SK-N-MC (cell line): ENCODE data around the gene TYSND1.

Experiments used
- DNase-seq: peaks from one replicate; pipeline ENCODE4 v3.0.0-alpha.2; 2011; ENCODE audit warnings: low read depth, low spot score
- H3K27ac ChIP-seq: fragments of 200-600 bp; sonication (generic); 2 replicates; pipeline ENCODE4 v1.5.1; 2016; ENCODE audit warnings: mixed run types
- H3K36me3 ChIP-seq: fragments of 200-600 bp; sonication (generic); 2 replicates; pipeline ENCODE4 v1.6.1; 2017; ENCODE audit warnings: antibody characterized with exemption, low read length, mixed read lengths; ENCODE audit not compliant: insufficient read depth
- H3K4me3 ChIP-seq: fragments of 200-600 bp; sonication (generic); 2 replicates; pipeline ENCODE4 v1.5.1; 2016
- H3K9ac ChIP-seq: fragments of 200-600 bp; sonication (generic); 2 replicates; pipeline ENCODE4 v1.8.0; 2017; ENCODE audit warnings: mixed run types, mixed read lengths; ENCODE audit not compliant: insufficient read length
- H3K9me3 ChIP-seq: fragments of 200-600 bp; sonication (generic); 2 replicates; pipeline ENCODE4 v1.6.1; 2017; ENCODE audit warnings: low read depth, mild to moderate bottlenecking, antibody characterized with exemption, low read length, moderate library complexity, mixed read lengths
- EZH2 ChIP-seq: fragments of 200-600 bp; sonication (generic); IDR thresholded peaks from one replicate; pipeline ENCODE4 v1.6.1; 2017; ENCODE audit warnings: antibody characterized with exemption
- FOXP2 ChIP-seq: optimal IDR thresholded peaks from 2 replicates; pipeline ENCODE3; 2011; ENCODE audit warnings: mild to moderate bottlenecking, moderate library complexity; ENCODE audit not compliant: insufficient read depth; ENCODE audit errors: extremely low read length, control extremely low read depth
- POLR2AphosphoS5 ChIP-seq: IDR thresholded peaks from 2 replicates; pipeline ENCODE4 v1.6.1; 2012; ENCODE audit warnings: mild to moderate bottlenecking, low read depth, low read length, borderline replicate concordance

TYSND1 gene

GRCh38 chr10:70140297-70140696 lies 6.2 kb downstream of the TYSND1 start:
- no peak overlapping the region for H3K27ac ChIP-seq
- TF ChIP-seq EZH2 = no peak
- no peak for TF ChIP-seq POLR2AphosphoS5
- TF ChIP-seq FOXP2 = no peak
- H3K36me3 ChIP-seq = no peaks in the 10 kb centered on the region

GRCh38 chr10:70139997-70140250 lies 6.6 kb downstream of the TYSND1 start:
- TF ChIP-seq EZH2 (no peak), POLR2AphosphoS5 (no peak), FOXP2 (no peak)
- no peaks in the 10 kb centered on the region for H3K36me3 ChIP-seq
- no peak overlapping the region for H3K4me3 ChIP-seq
- DNase-seq = no peak
- no peaks in the 10 kb centered on the region for H3K9me3 ChIP-seq
- no peak overlapping the region for H3K27ac ChIP-seq
- H3K9ac ChIP-seq = no peak overlapping the region

More at GRCh38 chr10:70140297-70140696, 6.2 kb downstream of the TYSND1 start:
- no peak for DNase-seq
- H3K9me3 ChIP-seq = no peaks in the 10 kb centered on the region
- H3K9ac ChIP-seq = no peak overlapping the region
- no peak overlapping the region for H3K4me3 ChIP-seq

GRCh38 chr10:70139151-70139996 lies 7.1 kb downstream of the TYSND1 start:
- no peaks in the 10 kb centered on the region for H3K9me3 ChIP-seq
- no peak overlapping the region for H3K4me3 ChIP-seq
- no peak overlapping the region for H3K27ac ChIP-seq
- H3K9ac ChIP-seq = no peak overlapping the region
- no peaks in the 10 kb centered on the region for H3K36me3 ChIP-seq
- DNase-seq = no peak
- TF ChIP-seq EZH2 (no peak), FOXP2 (no peak), POLR2AphosphoS5 (no peak)

GRCh38 chr10:70137927-70138883 lies 8.3 kb downstream of the TYSND1 start:
- Histone ChIP-seq H3K27ac (no peak overlapping the region), H3K9me3 (no peaks in the 10 kb centered on the region), H3K4me3 (no peak overlapping the region), H3K36me3 (no peaks in the 10 kb centered on the region), H3K9ac (no peak overlapping the region)
- DNase-seq = no peak
- TF ChIP-seq FOXP2 = no peak

- DNase-seq = no peak
- Histone ChIP-seq H3K4me3 (no peak overlapping the region), H3K9ac (no peak overlapping the region), H3K36me3 (no peaks in the 10 kb centered on the region), H3K27ac (no peak overlapping the region), H3K9me3 (no peaks in the 10 kb centered on the region)
- TF ChIP-seq FOXP2 (no peak), EZH2 (no peak), POLR2AphosphoS5 (no peak)
Observed at GRCh38 chr10:70137135-70137534, 9.4 kb downstream of the TYSND1 start.

GRCh38 chr10:70135684-70136083 lies 10.8 kb downstream of the TYSND1 start:
- no peaks in the 10 kb centered on the region for H3K9me3 ChIP-seq
- H3K4me3 ChIP-seq = no peak overlapping the region
- H3K36me3 ChIP-seq = no peaks in the 10 kb centered on the region
- no peak overlapping the region for H3K9ac ChIP-seq
- TF ChIP-seq EZH2 = no peak
- no peak for TF ChIP-seq POLR2AphosphoS5
- no peak for TF ChIP-seq FOXP2
- no peak for DNase-seq
- H3K27ac ChIP-seq = no peak overlapping the region

- Histone ChIP-seq H3K9me3 (no peaks in the 10 kb centered on the region), H3K27ac (no peak overlapping the region), H3K36me3 (no peaks in the 10 kb centered on the region), H3K9ac (no peak overlapping the region), H3K4me3 (no peak overlapping the region)
- no peak for DNase-seq
- no peak for TF ChIP-seq FOXP2
- no peak for TF ChIP-seq POLR2AphosphoS5
- no peak for TF ChIP-seq EZH2
Observed at GRCh38 chr10:70135046-70135445, 11.5 kb downstream of the TYSND1 start.

GRCh38 chr10:70132098-70133029 lies 14.1 kb downstream of the TYSND1 start, which contains the start of gene AIFM2:
Gene AIFM2, minus strand, starts transcription at chr10:70132825. Its CDS starts 8,741 bp downstream, at chr10:70124084.
- TF ChIP-seq EZH2 (no peak), POLR2AphosphoS5 (no peak), FOXP2 (no peak)
- H3K4me3 ChIP-seq = no peak within 1 kb of the TSS
- no peak within 1 kb of the TSS for H3K9ac ChIP-seq
- H3K36me3 ChIP-seq = no peaks in the 10 kb centered on the region
- H3K9me3 ChIP-seq = no peaks in the 10 kb centered on the region
- no peak within 1 kb of the TSS for H3K27ac ChIP-seq
- DNase-seq = no peak
